Pericardium fibroblast (primary cell): ENCODE results near the gene ZGLP1. TPM values are rescaled to one million over a fixed set of nuclear protein-coding genes. Genes with fewer than 3 reads are reported as not detected.

Experiments used
- total RNA-seq: library from RNA; depleted of rRNA; stranded (reverse); fragments of >200 nt; gene quantifications from 2 replicates; pipeline ENCODE4 v1.2.3, GENCODE V29; 2015

Gene ZGLP1
- 1.5 and 3.0 TPM in 2 replicates for total RNA-seq

GRCh38 chr19:10309423-10309822, at the start of gene ZGLP1:
ZGLP1 (minus strand) TSS chr19:10309815.

GRCh38 chr19:10339380-10339960, 29.9 kb upstream of the ZGLP1 start, which contains the start of gene ICAM3:
ICAM3 (minus strand) TSS chr19:10339624; CDS start chr19:10339614, 10 bp downstream.

GRCh38 chr19:10332965-10333757, 23.5 kb upstream of the ZGLP1 start, which contains the start of gene RAVER1:
RAVER1 (minus strand) TSS chr19:10333529; CDS start chr19:10333507, 22 bp downstream.

GRCh38 chr19:10315335-10316214, 6.0 kb upstream of the ZGLP1 start, which contains the start of gene FDX2:
FDX2 (minus strand) TSS chr19:10316015; CDS start chr19:10315996, 19 bp downstream.

GRCh38 chr19:10289836-10290356, 19.7 kb downstream of the ZGLP1 start, which contains the start of gene ICAM5:
ICAM5 (plus strand) TSS chr19:10289952; CDS start chr19:10290044, 92 bp downstream.

GRCh38 chr19:10286803-10287737, 22.5 kb downstream of the ZGLP1 start, which contains the start of gene ICAM4:
ICAM4 (plus strand) TSS chr19:10286955; CDS start chr19:10287013, 58 bp downstream.

GRCh38 chr19:10270616-10271394, 38.8 kb downstream of the ZGLP1 start, which contains the start of gene ICAM1:
ICAM1 (plus strand) TSS chr19:10271120; CDS start chr19:10271160, 40 bp downstream.

Other genes with a start within 250 kb of the ZGLP1 start
- 28.6 and 36.9 TPM in 2 replicates for gene SHFL, start 223.5 kb downstream of the ZGLP1 start, total RNA-seq
- gene ANGPTL6, start 207.1 kb downstream of the ZGLP1 start, total RNA-seq, result 0.09 and 1.2 TPM in 2 replicates
- gene PPAN, start 203.5 kb downstream of the ZGLP1 start, total RNA-seq, result 31.0 and 34.0 TPM in 2 replicates
- gene P2RY11, start 198.1 kb downstream of the ZGLP1 start, total RNA-seq, result 2.0 and 3.9 TPM in 2 replicates
- gene EIF3G, start 189.9 kb downstream of the ZGLP1 start, total RNA-seq, result 257 and 269 TPM in 2 replicates
- 44.7 and 52.4 TPM in 2 replicates for gene DNMT1, start 114.9 kb downstream of the ZGLP1 start, total RNA-seq
- gene S1PR2, start 78.5 kb downstream of the ZGLP1 start, total RNA-seq, result 37.7 and 40.0 TPM in 2 replicates
- 75.4 and 86.2 TPM in 2 replicates for gene MRPL4, start 57.6 kb downstream of the ZGLP1 start, total RNA-seq
- 43.5 and 55.2 TPM in 2 replicates for gene ICAM1, start 38.7 kb downstream of the ZGLP1 start, total RNA-seq
- gene ICAM4, start 22.9 kb downstream of the ZGLP1 start, total RNA-seq, result 0.60 and 4.1 TPM in 2 replicates
- gene ICAM5, start 19.9 kb downstream of the ZGLP1 start, total RNA-seq, result 2.6 and 4.2 TPM in 2 replicates
- gene FDX2, start 6.2 kb upstream of the ZGLP1 start, total RNA-seq, result 20.1 and 26.8 TPM in 2 replicates
- gene RAVER1, start 23.7 kb upstream of the ZGLP1 start, total RNA-seq, result 20.7 and 32.5 TPM in 2 replicates
- gene ICAM3, start 29.8 kb upstream of the ZGLP1 start, total RNA-seq, result 6.8 and 7.8 TPM in 2 replicates
- gene TYK2, start 70.8 kb upstream of the ZGLP1 start, total RNA-seq, result 68.0 and 74.8 TPM in 2 replicates
- 157 and 169 TPM in 2 replicates for gene CDC37, start 93.7 kb upstream of the ZGLP1 start, total RNA-seq
- gene PDE4A, start 110.7 kb upstream of the ZGLP1 start, total RNA-seq, result 5.4 and 15.4 TPM in 2 replicates
- gene KEAP1, start 193.5 kb upstream of the ZGLP1 start, total RNA-seq, result 53.6 and 78.1 TPM in 2 replicates
- gene S1PR5, start 207.6 kb upstream of the ZGLP1 start, total RNA-seq, result 1.1 and 5.4 TPM in 2 replicates
- 15.8 and 28.4 TPM in 2 replicates for gene ATG4D, start 234.1 kb upstream of the ZGLP1 start, total RNA-seq